DMS 273 treated with DMSO at 0.1 percent for 48 hours (cell line): ENCODE data around the gene HOXB6.

ENCODE experiments used
- DNase-seq: peaks from one replicate; lab custom pipeline; 2025; lab: John Stamatoyannopoulos, UW

Gene HOXB6

GRCh38 chr17:48609033-48609432, 4.2 kb upstream of the HOXB6 start:
- no peak for DNase-seq

DNA sequence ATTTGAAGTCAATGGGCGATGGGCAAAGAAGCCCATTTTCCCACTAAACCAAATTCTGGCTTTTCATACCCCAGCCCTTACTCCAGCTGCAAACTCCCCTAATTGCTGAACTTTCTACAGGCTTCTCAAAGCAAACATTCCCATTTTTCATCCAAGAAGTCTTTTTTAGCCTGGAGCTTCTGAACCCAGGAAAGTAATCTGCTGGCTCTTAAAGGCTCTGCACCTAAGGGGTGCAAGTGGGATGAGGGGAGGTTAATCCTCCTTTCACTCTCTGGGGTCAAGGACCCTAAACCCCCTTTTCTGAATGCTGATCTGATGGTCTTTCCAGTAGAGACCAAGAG, 3.7 kb upstream of the HOXB6 start:
- no peak for DNase-seq

- DNase-seq: no peak
These were observed 2.3 kb upstream of the HOXB6 start for GRCh38 chr17:48606892-48607614.

- no peak for DNase-seq
These were observed 1.5 kb upstream of the HOXB6 start for GRCh38 chr17:48605991-48606891.

DNA sequence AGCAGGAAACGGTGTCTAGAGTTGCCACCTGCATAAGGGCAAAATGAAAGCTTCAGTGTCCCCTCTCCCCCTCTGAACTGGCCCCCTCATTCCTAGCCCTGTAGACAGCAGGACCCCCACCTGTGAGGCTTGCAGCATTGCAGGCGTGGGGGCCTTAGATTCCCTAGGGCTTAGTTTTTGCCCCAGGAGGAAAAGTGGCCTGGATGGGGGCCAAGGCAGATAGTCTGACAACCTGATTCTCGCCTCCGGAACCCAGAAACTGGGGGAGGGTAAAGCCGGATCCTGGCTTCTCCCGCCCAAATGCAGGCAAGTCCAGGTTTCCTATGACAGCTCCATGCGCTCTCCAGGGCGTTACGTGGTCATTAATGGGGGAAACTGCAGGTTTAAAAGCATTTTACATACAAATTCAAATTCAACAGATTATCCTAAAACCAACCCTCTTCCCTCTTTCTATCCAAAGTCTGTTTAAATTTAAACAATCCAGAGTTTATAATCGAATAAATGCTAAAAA, 678 bp upstream of the HOXB6 start:
- DNase-seq: no peak

DNA sequence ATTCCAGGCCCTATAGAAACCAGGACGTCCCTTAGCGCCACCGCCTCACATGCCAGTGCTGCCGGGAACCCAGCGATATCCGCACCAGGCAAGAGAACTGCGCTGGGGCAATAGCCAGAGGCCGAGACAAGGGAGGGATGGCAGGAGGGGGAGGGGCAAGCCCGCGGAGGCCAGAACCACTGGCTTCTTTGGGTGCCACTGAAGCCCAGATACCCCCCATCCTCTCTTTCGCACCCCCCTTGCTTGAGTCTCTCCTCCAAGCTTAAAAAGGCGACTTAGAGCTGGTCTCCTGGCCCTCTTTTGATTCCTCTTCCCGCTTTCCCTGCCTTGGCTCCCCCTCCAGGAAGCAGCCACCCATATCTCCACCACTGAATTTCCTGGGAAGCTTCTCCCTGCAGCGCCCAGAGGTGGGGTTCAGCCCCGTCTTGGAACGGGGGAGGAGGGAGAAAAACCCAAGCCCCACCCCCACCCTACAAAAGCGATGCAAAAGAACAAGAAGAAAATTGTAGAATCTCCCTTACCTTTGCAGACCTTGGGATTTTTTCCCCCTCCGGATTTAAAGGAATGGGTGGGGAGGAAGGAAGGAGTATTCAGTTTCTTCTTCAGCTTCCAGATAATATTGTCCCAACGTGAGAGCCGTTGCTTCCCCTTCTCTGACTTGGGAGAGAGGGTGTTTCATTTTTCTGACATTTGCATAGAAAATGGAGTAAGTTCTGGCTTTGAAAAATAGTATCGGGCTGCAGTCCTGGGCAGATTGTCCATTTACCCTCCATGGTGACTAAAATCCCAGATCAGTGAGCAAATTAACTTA, 622 bp downstream of the HOXB6 start:
- DNase-seq: no peak

DNA sequence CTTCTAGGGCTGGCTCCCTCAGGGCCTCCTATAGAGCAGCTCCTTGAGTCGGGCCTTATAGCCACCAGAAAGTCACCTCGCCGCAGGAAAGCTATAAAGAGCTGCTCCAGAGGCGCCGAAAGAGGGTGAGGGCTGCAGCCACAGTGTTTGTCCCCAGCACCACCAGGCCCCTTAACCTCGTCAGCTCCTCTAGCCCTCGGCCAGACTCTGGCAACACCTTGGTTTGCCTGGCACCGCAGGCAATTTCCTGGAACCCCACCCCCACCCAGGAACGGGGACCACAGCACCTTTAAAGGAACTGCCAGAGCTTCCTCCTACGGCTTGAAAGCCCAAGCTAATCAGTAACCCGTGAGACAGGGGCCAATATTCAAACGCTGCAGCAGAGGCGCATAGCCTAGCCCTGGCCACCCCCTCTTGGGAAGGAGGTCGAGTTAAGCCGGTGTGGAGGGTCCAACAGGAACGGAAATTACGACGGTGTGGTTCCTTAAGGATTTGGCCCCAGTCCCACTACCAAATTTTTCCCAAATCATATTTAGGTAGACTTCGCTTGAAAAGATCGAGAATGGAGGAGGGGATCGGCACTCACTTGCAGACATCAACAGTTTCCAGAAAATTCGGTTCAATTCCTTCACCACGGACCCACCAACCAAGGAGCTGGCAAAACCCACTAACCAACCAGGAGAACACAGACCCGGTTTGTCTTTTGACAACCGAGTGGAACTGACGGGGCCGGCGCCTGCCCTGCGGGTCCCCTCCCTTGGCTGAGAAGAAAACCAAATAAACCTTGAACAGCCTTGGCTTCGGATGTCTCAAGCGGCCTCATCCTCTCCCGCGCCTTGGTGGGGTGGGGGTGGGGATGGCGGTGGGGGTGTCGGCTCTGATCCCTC, 3.0 kb downstream of the HOXB6 start:
- DNase-seq: no peak

DNA sequence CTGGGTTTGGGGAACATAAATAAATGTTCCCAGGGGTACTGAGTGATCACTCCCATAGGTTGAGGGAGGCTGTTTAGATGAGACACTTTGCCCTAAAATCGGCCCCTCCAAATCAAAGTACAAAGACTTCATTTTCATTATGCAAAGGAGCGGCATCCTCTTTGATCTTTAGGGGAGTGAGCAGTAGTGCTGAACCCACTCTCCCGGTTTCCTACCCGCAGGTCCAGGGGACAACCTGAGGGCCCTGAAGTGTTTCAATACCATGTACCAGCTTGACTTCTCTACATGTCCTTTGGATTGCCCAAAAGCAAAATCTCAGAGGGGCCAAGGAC, 3.6 kb downstream of the HOXB6 start:
- no peak for DNase-seq

GRCh38 chr17:48600244-48601098, 4.3 kb downstream of the HOXB6 start:
- DNase-seq: no peak

DNA sequence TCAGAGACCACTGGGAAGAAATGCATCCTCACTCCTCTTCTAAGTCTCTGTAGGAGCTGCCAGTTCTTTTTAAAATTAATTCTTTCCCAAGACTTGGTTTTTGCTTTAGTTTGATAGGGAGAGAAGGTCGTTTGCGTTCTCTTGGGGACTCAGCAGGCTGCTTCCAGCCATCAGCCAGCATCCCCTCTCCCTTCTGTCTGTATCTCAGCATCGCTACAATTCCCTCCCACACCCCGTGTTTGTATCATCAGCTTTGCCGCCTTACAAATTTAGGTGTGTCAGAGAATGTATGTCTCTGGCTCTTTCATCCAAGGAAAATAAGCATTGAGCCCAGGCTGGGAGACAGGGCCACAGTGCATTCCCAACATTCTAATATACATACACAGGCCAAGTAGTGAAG, 5.4 kb downstream of the HOXB6 start:
- no peak for DNase-seq

DNA sequence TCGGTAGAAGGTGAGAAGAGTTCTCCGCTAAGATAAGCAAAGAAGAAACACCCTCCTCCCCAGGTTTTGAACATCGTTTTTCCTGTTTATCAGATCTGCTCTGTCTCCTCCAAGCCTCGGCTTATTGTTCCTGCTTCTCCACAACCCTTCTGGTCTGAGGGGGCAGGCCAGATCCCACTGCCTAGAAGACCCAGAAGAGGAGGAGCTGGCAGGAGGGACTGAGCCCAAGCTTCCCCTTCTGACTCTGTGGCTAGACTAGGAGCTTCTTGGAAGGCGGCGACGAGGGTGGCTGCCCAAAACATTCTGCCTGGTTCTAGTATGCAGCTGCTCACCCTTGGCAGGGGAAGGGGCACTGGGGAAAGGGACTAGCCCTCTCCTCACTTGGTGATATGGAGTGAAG, 6.0 kb downstream of the HOXB6 start:
- no peak for DNase-seq

GRCh38 chr17:48597778-48598631, 6.8 kb downstream of the HOXB6 start:
- DNase-seq: no peak

DNA sequence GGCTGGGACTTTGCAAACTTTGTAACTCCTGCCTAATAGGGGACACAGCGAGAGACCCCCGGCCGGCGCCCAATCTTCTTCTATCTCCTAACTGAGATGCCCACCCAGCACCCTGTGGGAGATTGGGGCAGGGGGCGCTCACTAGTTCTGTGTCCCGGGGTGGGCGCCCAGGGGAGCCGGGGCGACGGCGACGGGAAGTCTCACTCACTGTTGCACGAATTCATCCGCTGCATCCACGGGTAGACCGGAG, 7.3 kb downstream of the HOXB6 start:
- no peak for DNase-seq

GRCh38 chr17:48596735-48597527, 7.9 kb downstream of the HOXB6 start:
- DNase-seq: no peak

DNA sequence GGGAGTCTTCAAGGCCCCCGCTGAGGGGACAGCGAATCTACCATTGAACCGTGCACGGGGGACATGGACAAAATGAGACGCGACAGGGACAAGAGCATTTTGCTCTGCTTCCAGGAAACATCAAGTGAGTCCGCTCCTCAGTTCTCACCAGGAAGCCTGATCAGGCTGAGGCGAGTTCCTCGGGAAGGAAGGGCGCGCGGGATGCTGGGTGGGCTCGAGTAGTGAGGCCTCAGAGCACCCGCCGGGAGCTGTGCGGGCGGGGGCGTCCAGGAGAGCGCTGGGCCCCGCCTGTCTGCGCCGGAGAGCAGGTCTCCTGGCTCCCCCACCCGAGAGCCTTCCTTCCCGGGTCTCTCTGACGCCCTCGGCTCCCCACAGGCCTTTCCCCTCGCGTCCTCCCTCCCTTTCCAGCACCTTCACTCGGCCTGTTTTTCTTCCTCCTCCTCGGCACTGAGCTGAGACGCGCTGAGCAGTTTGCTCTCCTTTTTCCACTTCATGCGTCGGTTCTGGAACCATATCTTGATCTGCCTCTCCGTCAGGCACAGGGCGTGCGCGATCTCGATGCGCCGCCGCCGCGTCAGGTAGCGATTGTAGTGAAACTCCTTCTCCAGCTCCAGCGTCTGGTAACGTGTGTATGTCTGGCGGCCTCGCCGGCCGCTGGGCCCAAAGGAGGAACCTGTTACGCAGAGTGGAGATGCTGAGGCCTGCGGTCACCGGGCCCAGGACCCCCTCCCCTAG, 8.6 kb downstream of the HOXB6 start:
- DNase-seq: no peak

DNA sequence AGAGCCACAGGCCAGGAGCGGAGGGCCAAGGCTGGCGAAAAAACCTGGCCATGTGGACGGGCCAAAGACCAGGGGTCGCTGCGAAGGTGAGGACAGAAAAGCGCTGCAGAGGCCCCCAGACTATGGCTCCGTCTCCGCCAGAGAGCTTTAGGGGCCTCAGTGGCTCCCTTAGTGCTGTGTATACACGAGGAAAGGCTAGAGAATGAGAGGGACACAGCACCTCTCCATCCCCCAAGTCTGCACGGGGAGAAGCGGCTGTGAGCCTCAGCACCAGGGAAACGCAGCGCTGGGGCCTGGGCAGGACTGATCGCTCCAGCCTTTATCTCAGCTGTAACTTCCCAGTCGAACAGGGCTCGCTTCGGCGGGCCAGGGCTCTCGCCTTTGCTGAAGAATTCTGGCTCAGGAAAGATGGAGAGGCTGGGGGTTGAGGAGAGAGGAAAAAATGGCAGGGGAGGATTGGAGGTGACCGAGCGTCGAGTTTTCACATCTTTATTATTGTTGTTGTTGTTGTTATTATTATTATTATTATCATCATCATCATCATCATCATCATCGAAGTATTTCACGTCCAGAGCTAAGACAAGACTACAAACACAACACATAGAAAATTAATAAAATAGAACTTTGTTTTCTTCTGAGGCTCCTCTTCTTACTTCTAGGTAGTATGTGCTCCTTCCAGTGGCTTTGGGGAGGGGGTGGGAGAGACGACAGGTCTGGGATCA, 9.3 kb downstream of the HOXB6 start:
- DNase-seq: no peak

GRCh38 chr17:48594538-48595277, 10.1 kb downstream of the HOXB6 start:
- DNase-seq: no peak
